PC-9 (cell line): ENCODE data around the gene WNT1. TPM values are rescaled to one million over a fixed set of nuclear protein-coding genes. Genes with fewer than 3 reads are reported as not detected.

ENCODE experiments used
- BruUV-seq: library from RNA; stranded (reverse); fragments of 400-500 nt; replicated peaks from 2 replicates; lab custom pipeline; 2021; lab: Mats Ljungman, UMichigan
- CTCF ChIA-PET: fragments of 300-600 bp; sonication (Branson Sonifier 250); formaldehyde crosslinking; loops from one replicate; lab custom pipeline; 2022; ENCODE audit warnings: antibody characterized with exemption; lab: Charles Lee
- POLR2A ChIA-PET: fragments of 300-600 bp; sonication (Branson Sonifier 250); formaldehyde crosslinking; loops from one replicate; lab custom pipeline; 2022; ENCODE audit warnings: antibody characterized with exemption; ENCODE audit not compliant: unreplicated experiment; lab: Charles Lee
- DNase-seq, 2 experiments: peaks; one replicate each; pipeline versions ENCODE4 v3.0.0 to v3.0.0-alpha.2; 2015 to 2022; ENCODE audit warnings: mixed read lengths in 1 of 2
- H2AFZ ChIP-seq: fragments of 200-600 bp; sonication (generic); 2 replicates; pipeline ENCODE4 v1.8.1; 2017; ENCODE audit warnings: antibody characterized with exemption
- H3F3A ChIP-seq: fragments of 200-600 bp; sonication (generic); 2 replicates; pipeline ENCODE4 v1.8.1; 2017; ENCODE audit warnings: antibody characterized with exemption, mild to moderate bottlenecking, low read depth; ENCODE audit not compliant: insufficient read depth
- H3K27ac ChIP-seq: fragments of 200-600 bp; sonication (generic); 2 replicates; pipeline ENCODE4 v1.6.1; 2016; ENCODE audit warnings: mixed run types
- H3K27me3 ChIP-seq: fragments of 200-600 bp; sonication (generic); 2 replicates; pipeline ENCODE4 v1.6.1; 2016; ENCODE audit warnings: low read depth, mixed run types; ENCODE audit not compliant: insufficient read depth
- H3K36me3 ChIP-seq: fragments of 200-600 bp; sonication (generic); 2 replicates; pipeline ENCODE4 v1.6.1; 2016; ENCODE audit warnings: low read depth, mixed run types
- H3K4me1 ChIP-seq: fragments of 200-600 bp; sonication (generic); replicated peaks from 2 replicates; pipeline ENCODE4 v1.6.1; 2016; ENCODE audit warnings: mixed run types; ENCODE audit not compliant: insufficient read depth
- H3K4me2 ChIP-seq: fragments of 200-600 bp; sonication (generic); 2 replicates; pipeline ENCODE4 v1.6.1; 2017; ENCODE audit warnings: mixed run types
- H3K4me3 ChIP-seq: fragments of 200-600 bp; sonication (generic); 2 replicates; pipeline ENCODE4 v1.6.1; 2016; ENCODE audit warnings: mixed run types
- H3K79me2 ChIP-seq: fragments of 200-600 bp; sonication (generic); 2 replicates; pipeline ENCODE4 v1.6.1; 2017; ENCODE audit warnings: low read depth, mixed run types
- H3K9me2 ChIP-seq: fragments of 200-600 bp; sonication (generic); 2 replicates; pipeline ENCODE4 v1.8.1; 2017; ENCODE audit warnings: mild to moderate bottlenecking; ENCODE audit not compliant: insufficient read depth
- H3K9me3 ChIP-seq: fragments of 200-600 bp; sonication (generic); 2 replicates; pipeline ENCODE4 v1.8.1; 2016; ENCODE audit warnings: low read depth; ENCODE audit not compliant: insufficient read depth
- H4K20me1 ChIP-seq: fragments of 200-600 bp; sonication (generic); 2 replicates; pipeline ENCODE4 v1.8.1; 2017; ENCODE audit not compliant: insufficient read depth
- EZH2 ChIP-seq: fragments of 200-600 bp; sonication (generic); IDR thresholded peaks from 2 replicates; pipeline ENCODE4 v1.8.0; 2017; ENCODE audit warnings: antibody characterized with exemption, low read depth
- intact Hi-C: fragments of 100-400 bp; cut with micrococcal nuclease; formaldehyde crosslinking; loops from one replicate; pipeline ENCODE4 v1.10.0; 2022; ENCODE audit not compliant: unreplicated experiment
- total RNA-seq: library from RNA; stranded (reverse); gene quantifications from 2 replicates; pipeline ENCODE4 v1.2.3, GENCODE V29; 2021
- TF ChIP-seq, protein P1 (sequence below): fragments of 200-600 bp; sonication (generic); conservative IDR thresholded peaks from 2 replicates; pipeline ENCODE4 v1.6.1; 2017; ENCODE audit warnings: mixed run types, antibody characterized with exemption, mild to moderate bottlenecking, moderate library complexity

The WNT1 gene
- total RNA-seq, 1 experiment from 2014 or later: not detected

DNA sequence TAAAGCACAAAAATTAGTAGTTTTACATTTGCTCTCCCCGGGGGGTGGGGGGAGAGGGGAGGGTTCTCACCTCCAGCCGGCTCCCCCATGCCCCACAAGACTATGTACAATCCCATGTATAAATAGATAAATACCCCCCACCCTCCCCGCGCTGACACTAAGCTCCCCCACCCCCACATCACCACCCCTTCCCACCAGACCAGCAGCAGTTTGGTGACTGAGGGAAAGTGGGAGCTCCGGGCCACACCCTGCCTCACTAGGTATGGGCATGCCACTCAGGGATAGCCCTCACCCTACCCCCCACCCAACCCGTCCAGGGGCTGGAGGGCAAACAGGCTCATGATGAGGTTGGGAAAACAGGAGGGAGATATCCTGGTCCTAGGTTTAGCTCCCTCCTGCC is 42.3 kb downstream of the WNT1 start:
- CTCF ChIA-PET: interaction anchor here (0.5 to 1.6 kb wide), 6 partner anchors 22 to 321 kb away, joined by 3 to 7 read pairs (median 4); no protein-coding TSS in a partner anchor
- no TSS peak for BruUV-seq
- intact Hi-C loops: no loop called here
- Histone ChIP-seq H3K4me3 (no peak overlapping the region), H3K27me3 (no peaks in the 10 kb centered on the region), H3K9me2 (no peaks in the 10 kb centered on the region), H2AFZ (no peak overlapping the region), H3K4me1 (peaks cover 14% of the 10 kb centered on the region), H3K27ac (no peak overlapping the region), H3K9me3 (no peaks in the 10 kb centered on the region), H4K20me1 (no peaks in the 10 kb centered on the region), H3F3A (peaks cover 36% of the 10 kb centered on the region), H3K36me3 (0 out of 2 replicates have a peak, but pooled peaks cover 7% of the 10 kb centered on the region), H3K4me2 (no peak overlapping the region), H3K79me2 (peaks cover 24% of the 10 kb centered on the region)
- TF ChIP-seq EZH2: no peak
- TF ChIP-seq, protein P1, sequence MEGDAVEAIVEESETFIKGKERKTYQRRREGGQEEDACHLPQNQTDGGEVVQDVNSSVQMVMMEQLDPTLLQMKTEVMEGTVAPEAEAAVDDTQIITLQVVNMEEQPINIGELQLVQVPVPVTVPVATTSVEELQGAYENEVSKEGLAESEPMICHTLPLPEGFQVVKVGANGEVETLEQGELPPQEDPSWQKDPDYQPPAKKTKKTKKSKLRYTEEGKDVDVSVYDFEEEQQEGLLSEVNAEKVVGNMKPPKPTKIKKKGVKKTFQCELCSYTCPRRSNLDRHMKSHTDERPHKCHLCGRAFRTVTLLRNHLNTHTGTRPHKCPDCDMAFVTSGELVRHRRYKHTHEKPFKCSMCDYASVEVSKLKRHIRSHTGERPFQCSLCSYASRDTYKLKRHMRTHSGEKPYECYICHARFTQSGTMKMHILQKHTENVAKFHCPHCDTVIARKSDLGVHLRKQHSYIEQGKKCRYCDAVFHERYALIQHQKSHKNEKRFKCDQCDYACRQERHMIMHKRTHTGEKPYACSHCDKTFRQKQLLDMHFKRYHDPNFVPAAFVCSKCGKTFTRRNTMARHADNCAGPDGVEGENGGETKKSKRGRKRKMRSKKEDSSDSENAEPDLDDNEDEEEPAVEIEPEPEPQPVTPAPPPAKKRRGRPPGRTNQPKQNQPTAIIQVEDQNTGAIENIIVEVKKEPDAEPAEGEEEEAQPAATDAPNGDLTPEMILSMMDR: no peak
- DNase-seq: no peak
- POLR2A ChIA-PET: interaction anchor here (0.6 kb wide), 1 partner anchor 44 kb away, joined by 4 read pairs; no protein-coding TSS in a partner anchor

DNA sequence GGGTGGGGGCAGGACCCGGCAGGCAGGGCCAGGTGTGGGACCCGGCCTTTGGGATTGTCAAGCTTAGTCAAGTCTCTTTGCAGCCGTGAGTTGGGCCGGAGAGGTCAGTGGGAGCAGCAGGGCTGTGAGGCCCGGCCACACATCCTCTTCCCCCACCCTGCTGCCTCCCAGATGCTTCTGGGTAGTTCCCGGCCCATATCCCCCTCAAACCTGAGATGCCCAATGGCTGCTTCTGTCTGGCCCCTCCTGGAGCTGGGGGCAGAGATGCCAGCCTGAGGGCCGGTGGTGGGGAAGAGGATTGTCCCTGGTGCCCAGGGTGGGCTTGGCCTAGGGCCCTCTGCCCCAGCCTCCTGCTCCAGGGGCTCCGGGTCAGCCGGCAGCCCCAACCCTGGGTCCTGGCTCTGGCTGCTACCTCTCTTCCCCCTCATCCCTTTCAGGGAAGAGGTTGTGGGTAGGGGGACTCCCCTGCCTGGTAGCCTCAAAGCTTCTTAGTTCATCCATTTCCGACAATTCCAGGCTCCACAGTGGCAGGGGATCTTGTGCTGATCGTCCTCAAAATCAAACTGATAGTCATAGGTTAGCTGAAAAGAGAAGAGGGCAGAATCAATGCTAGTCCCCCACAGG is 43.3 kb downstream of the WNT1 start:
- no peak for DNase-seq
- Histone ChIP-seq H3K4me1 (peaks cover 14% of the 10 kb centered on the region), H3K9me2 (no peaks in the 10 kb centered on the region), H3F3A (peaks cover 36% of the 10 kb centered on the region), H3K27ac (no peak overlapping the region), H3K27me3 (no peaks in the 10 kb centered on the region), H3K9me3 (no peaks in the 10 kb centered on the region), H3K79me2 (peaks cover 17% of the 10 kb centered on the region), H4K20me1 (no peaks in the 10 kb centered on the region), H3K4me3 (no peak overlapping the region), H3K36me3 (0 out of 2 replicates have a peak, but pooled peaks cover 9% of the 10 kb centered on the region), H3K4me2 (no peak overlapping the region), H2AFZ (no peak overlapping the region)
- ChIA-PET CTCF (no interaction called here), POLR2A (no interaction called here)
- no TSS peak for BruUV-seq
- intact Hi-C loops: no loop called here
- TF ChIP-seq, protein P1: no peak
- no peak for TF ChIP-seq EZH2

DNA sequence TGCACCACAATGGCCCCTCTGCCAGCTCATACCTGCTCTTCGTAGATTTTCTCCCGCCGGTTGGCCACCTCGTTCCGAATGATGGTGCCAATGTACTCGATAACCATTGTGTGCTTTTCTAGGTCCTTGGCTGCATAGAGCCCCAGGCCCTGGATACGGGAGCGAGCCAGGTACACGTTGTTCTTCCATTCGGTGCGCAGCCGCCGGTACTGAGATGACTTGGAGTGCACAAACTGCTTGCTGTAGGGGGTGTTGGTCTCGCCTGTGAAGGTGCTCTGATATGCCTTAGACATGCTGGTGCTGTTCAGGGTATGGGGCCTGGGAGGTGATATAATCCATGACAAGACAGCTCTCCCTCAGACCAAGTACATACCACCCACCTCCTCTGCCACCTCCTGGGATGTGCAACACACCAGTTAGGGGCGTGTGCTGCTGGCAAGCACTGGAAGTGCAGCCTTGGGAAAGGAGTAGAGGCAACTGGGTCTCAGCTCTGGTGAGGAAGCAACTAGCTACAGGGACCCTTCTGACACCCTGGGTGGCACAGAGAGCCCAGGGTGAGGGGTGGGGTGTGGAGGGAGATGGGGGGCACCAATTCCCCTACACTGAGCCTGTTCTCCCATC is 44.5 kb downstream of the WNT1 start:
- H3K9me2 ChIP-seq: no peaks in the 10 kb centered on the region
- H3F3A ChIP-seq: peaks cover 32% of the 10 kb centered on the region
- peaks cover 7% of the 10 kb centered on the region for H3K4me1 ChIP-seq
- ChIA-PET POLR2A (interaction anchor here (0.7 kb wide), 1 partner anchor 269 kb away, joined by 3 read pairs; no protein-coding TSS in a partner anchor), CTCF (interaction anchor here (0.8 kb wide), 1 partner anchor 19 kb away, joined by 3 read pairs; no protein-coding TSS in a partner anchor)
- no peaks in the 10 kb centered on the region for H3K27me3 ChIP-seq
- H3K27ac ChIP-seq: no peak overlapping the region
- no TSS peak for BruUV-seq
- TF ChIP-seq, protein P1: no peak
- no peak for TF ChIP-seq EZH2
- no peaks in the 10 kb centered on the region; the same call in 1 of the 2 replicates for H4K20me1 ChIP-seq
- intact Hi-C loops: no loop called here
- no peaks in the 10 kb centered on the region for H3K9me3 ChIP-seq
- H3K79me2 ChIP-seq: peaks cover 5% of the 10 kb centered on the region
- H3K4me2 ChIP-seq: no peak overlapping the region
- H3K4me3 ChIP-seq: no peak overlapping the region
- no peak overlapping the region for H2AFZ ChIP-seq
- DNase-seq: no peak
- H3K36me3 ChIP-seq: 0 out of 2 replicates have a peak, but pooled peaks cover 9% of the 10 kb centered on the region
